ES-I3 (cell line): ENCODE results near the gene PARP3.

Source experiments
- H3K36me3 ChIP-seq: 2 replicates; pipeline ENCODE4 v1.6.1; 2013; ENCODE audit warnings: mild to moderate bottlenecking, low read length, control low read depth, moderate library complexity; ENCODE audit not compliant: insufficient read depth
- H3K4me1 ChIP-seq: 2 replicates; pipeline ENCODE4 v1.6.1; 2013; ENCODE audit warnings: mild to moderate bottlenecking, control low read depth, low read length; ENCODE audit not compliant: insufficient read depth
- H3K9ac ChIP-seq: 2 replicates; pipeline ENCODE4 v1.6.1; 2013; ENCODE audit warnings: low read depth, mild to moderate bottlenecking, low read length, moderate library complexity
- H3K9me3 ChIP-seq: 2 replicates; pipeline ENCODE4 v1.6.1; 2013; ENCODE audit warnings: mild to moderate bottlenecking, low read length, moderate library complexity; ENCODE audit not compliant: control insufficient read depth, insufficient read depth

Gene PARP3

GRCh38 chr3:51962854-51963530, 20.8 kb downstream of the PARP3 start:
- Histone ChIP-seq H3K9me3 (no peaks in the 10 kb centered on the region), H3K36me3 (no peaks in the 10 kb centered on the region), H3K9ac (no peak overlapping the region), H3K4me1 (peaks cover 16% of the 10 kb centered on the region; the same call in 1 of the 2 replicates)

GRCh38 chr3:51963951-51964451, 21.8 kb downstream of the PARP3 start:
- Histone ChIP-seq H3K9me3 (no peaks in the 10 kb centered on the region), H3K4me1 (peaks cover 22% of the 10 kb centered on the region), H3K9ac (no peak overlapping the region), H3K36me3 (no peaks in the 10 kb centered on the region)

GRCh38 chr3:51964521-51964920, 22.4 kb downstream of the PARP3 start:
- H3K9ac ChIP-seq: no peak overlapping the region
- peaks cover 26% of the 10 kb centered on the region for H3K4me1 ChIP-seq
- no peaks in the 10 kb centered on the region for H3K36me3 ChIP-seq
- H3K9me3 ChIP-seq: no peaks in the 10 kb centered on the region

DNA sequence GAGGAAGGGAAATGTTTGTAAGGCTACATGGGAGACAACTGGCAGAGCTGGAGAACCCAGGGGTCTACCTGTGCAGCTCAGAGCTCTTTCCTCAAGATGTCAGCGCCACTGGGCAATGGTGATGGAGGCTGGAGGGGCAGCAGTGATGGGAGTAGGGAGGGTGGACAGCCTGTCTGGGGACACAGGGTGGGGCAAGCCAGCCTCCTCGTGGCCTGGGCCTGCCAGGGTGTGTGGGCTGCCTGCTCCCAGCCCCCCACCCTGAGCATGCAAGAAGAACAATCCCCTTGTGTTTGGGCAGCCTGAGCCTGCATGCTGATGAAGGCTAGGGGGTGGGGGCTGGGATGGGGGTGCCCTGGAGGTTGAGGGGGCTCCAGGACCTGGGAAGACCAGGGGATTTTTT, 23.9 kb downstream of the PARP3 start:
- H3K9me3 ChIP-seq: no peaks in the 10 kb centered on the region
- H3K4me1 ChIP-seq: peaks cover 26% of the 10 kb centered on the region
- no peak overlapping the region for H3K9ac ChIP-seq
- H3K36me3 ChIP-seq: no peaks in the 10 kb centered on the region

- H3K9ac ChIP-seq: peak overlapping the region; percentile 66; the same call in 1 of the 2 replicates
Observed at GRCh38 chr3:51966486-51966885, 24.3 kb downstream of the PARP3 start.

GRCh38 chr3:51966922-51967383, 24.8 kb downstream of the PARP3 start:
- no peaks in the 10 kb centered on the region for H3K9me3 ChIP-seq
- H3K4me1 ChIP-seq: peaks cover 26% of the 10 kb centered on the region
- no peaks in the 10 kb centered on the region for H3K36me3 ChIP-seq
- peak overlapping the region; percentile 66 for H3K9ac ChIP-seq

More at GRCh38 chr3:51966486-51966885, 24.3 kb downstream of the PARP3 start:
- H3K4me1 ChIP-seq: peaks cover 26% of the 10 kb centered on the region
- no peaks in the 10 kb centered on the region for H3K9me3 ChIP-seq
- no peaks in the 10 kb centered on the region for H3K36me3 ChIP-seq

DNA sequence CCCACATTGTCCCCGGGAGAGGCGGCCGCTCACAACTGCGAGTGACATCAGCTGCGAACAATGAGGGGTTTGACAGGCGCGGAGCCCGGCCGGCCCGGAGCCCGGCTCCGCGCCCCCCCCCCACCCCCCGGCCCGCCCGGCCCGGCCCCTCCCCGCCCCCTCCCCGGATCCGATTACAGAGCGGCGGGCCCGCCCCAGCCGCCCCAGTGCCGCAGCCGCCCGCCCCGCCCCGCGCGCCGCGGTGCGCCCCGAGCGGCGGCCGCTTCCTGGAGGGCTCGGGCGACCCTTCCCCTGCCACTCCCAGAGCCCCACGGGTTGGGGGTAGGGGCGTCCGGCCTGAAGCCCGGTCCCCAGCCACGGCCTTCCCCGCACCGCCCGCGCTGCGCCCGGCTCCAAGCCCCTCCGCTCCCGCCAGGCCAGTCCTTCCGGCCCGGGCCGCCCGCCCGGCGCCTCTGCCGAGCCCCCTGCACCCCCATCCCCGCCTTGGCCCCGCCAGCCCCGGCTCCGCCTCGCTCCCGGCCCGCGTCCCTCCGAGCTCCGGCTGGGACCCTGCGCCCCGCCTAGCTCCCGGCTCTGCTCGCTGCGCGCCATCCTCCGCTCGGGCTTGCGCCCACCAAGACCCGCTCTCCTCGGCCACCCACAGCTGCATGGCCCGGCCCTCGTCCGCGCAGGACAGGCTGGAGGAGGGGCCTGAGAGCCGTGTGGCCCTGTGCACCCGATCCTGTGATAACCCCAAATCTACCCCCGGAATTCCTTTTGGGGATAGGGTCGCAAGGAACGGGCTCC, 25.4 kb downstream of the PARP3 start, which contains the start of gene PCBP4:
PCBP4 (minus strand) TSS at position 71 of the 786 bp plus-strand sequence. CDS start 6,214 bp downstream, outside the sequence.
- Histone ChIP-seq H3K36me3 (no peaks in the 10 kb centered on the region), H3K4me1 (peaks cover 26% of the 10 kb centered on the region), H3K9me3 (no peaks in the 10 kb centered on the region), H3K9ac (peak within 1 kb of the TSS; percentile 66)

- H3K36me3 ChIP-seq: no peaks in the 10 kb centered on the region
- peak overlapping the region; percentile 60 for H3K9ac ChIP-seq
- peaks cover 26% of the 10 kb centered on the region for H3K4me1 ChIP-seq
- H3K9me3 ChIP-seq: no peaks in the 10 kb centered on the region
Observed at GRCh38 chr3:51968170-51968775, 26.1 kb downstream of the PARP3 start.

GRCh38 chr3:51968883-51969678, 26.9 kb downstream of the PARP3 start:
- H3K36me3 ChIP-seq: no peaks in the 10 kb centered on the region
- no peaks in the 10 kb centered on the region for H3K9me3 ChIP-seq
- peak overlapping the region; percentile 17; the same call in 1 of the 2 replicates for H3K9ac ChIP-seq
- peaks cover 25% of the 10 kb centered on the region for H3K4me1 ChIP-seq

DNA sequence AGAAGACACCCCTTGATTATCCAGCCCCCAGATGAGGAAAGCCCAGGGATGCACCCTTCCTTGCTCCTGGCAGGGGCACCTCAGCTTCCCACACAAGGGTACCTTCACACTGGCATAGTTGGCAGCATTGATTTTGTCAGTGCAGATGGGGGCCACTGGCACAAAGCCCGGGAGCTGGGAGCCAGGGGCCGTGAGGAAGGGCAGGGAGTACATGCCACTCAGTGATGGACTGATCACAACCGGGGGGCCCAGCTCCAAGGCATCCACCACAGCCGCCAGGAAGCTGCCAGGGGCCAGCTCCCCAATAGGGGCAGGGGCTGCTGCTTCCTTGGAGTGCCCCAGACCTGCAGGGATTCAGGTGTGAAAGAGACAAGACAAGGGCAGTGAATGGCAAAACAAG, 27.7 kb downstream of the PARP3 start:
- no peaks in the 10 kb centered on the region for H3K36me3 ChIP-seq
- H3K9me3 ChIP-seq: no peaks in the 10 kb centered on the region
- peaks cover 18% of the 10 kb centered on the region for H3K4me1 ChIP-seq
- no peak overlapping the region; the same call in 1 of the 2 replicates for H3K9ac ChIP-seq

- H3K4me1 ChIP-seq: peaks cover 23% of the 10 kb centered on the region
- H3K9ac ChIP-seq: no peak overlapping the region
- H3K36me3 ChIP-seq: no peaks in the 10 kb centered on the region
- no peaks in the 10 kb centered on the region for H3K9me3 ChIP-seq
Observed at GRCh38 chr3:51970606-51971300, 28.6 kb downstream of the PARP3 start.

GRCh38 chr3:51971350-51971749, 29.2 kb downstream of the PARP3 start:
- no peaks in the 10 kb centered on the region for H3K36me3 ChIP-seq
- H3K9me3 ChIP-seq: no peaks in the 10 kb centered on the region
- H3K4me1 ChIP-seq: peaks cover 17% of the 10 kb centered on the region
- H3K9ac ChIP-seq: no peak overlapping the region

GRCh38 chr3:51974277-51974962, 32.3 kb downstream of the PARP3 start:
- Histone ChIP-seq H3K9ac (peak overlapping the region; percentile 47), H3K9me3 (no peaks in the 10 kb centered on the region), H3K36me3 (no peaks in the 10 kb centered on the region), H3K4me1 (peaks cover 5% of the 10 kb centered on the region; the same call in 1 of the 2 replicates)
